GM21723 (cell line): ENCODE measurements around the gene NFKB1.

Source experiments
- ATAC-seq: cut with Tn5 transposase; IDR thresholded peaks from one replicate; pipeline ENCODE4 v1.9.1; 2021; ENCODE audit warnings: mild to moderate bottlenecking, moderate library complexity; ENCODE audit not compliant: unreplicated experiment

NFKB1 gene

GRCh38 chr4:102527695-102528283 is 26.6 kb downstream of the NFKB1 start:
- no peak for ATAC-seq

DNA sequence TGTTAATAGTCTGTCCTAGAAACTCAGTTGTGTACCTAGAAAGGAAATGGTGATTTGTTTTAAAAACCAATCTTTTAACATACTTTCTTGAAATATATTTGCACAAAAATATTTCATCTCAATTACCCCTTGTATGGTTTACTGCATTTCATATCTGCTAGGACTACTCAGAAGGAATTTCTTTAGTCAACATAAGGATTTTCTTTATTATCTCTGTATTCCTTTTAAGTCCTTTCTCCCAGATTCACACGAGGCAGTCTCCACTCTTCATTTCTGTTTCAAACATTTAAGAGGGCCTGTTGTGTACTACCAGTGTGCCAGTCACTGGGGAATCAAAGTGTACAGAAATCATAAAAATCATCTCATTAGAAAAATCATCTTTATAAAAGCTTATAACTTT is 28.8 kb downstream of the NFKB1 start:
- no peak for ATAC-seq

- no peak for ATAC-seq
Observed at GRCh38 chr4:102530986-102531385, 29.8 kb downstream of the NFKB1 start.

- no peak for ATAC-seq
Observed at GRCh38 chr4:102531462-102531861, 30.3 kb downstream of the NFKB1 start.

DNA sequence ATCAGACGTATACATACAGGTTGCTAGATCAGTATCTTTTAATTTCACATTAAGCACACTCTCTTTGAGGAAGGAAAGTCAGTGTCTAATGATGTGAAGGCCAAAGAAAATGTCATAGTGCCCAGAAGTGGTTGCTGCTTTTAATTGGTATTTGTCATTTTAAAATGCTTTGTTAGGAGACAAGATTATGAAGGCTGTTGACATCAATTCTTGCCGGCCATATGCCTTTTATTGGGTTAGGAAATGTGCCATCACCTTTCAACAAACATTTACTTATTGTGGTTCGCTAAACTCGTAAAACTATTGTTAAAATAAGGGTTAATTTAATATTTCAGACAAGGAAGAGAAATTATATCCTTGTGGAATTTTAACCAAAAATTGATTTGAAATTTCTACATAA is 32.2 kb downstream of the NFKB1 start:
- no peak for ATAC-seq

DNA sequence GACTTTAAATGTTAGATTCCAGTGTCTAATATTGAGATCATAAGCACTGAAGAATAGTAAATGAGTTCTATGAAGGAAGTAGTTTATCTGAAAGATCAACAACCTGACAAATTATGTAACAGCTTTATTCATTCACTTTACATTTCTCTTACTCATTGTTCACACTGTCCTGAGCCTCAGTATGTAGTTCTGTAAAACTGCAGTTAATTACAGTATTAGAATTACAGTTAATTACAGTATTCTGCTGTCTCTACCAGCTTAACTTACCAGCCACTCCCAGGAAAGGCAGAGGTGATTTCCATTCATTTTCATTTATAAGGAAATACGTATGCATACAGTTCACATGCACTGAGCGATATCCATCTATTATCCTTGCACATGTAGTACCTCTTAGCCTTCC is 32.7 kb downstream of the NFKB1 start:
- ATAC-seq = no peak

DNA sequence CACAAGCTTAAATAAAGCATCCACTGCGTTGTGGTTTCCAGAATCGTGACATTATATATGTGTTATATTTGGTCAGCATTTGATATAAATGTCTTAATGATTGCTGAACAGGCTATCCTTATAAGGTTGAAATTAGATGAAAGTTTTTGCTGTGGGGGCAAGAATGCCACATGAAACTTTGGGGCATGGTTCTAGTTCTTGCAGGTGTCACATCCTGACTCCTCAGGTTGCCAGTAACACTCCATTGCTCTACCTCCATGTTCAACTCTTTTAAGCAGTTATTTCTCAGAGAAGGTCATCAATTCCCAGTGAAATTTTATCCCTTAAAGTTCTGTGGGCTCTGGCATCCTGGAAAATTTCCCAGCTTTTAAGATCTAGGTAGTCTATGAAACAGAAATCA is 33.7 kb downstream of the NFKB1 start:
- ATAC-seq = no peak

DNA sequence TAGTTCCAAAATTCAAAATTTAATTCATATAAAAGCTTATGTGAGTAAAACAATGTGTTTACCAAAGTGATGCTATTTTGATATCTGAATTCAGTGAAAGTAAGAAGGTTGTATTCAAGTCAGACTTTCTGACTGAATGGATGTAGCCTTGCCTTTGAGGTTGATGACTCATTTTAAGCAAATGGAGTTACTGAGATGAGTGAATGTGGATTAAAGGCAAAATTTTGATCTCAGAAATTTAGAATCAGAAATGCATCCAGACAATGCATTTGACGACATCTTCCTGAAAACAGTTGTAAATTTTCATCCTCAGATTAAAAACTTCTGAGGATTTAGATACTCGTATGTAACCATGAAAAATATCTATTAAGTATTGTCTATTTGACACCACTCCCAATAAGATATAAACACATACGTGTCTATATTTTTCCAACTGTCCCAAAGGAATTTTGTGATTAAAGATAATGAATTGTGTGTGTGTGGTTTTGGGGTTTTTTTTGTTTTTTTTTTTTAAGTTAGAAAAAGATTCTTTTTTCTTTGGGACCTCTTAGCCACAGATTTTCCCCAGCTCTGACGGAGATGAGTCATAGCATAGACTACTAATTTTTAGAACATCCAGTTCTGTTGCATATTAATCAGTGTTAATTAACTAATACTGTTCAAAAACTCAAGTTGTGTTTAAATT is 34.4 kb downstream of the NFKB1 start:
- peak; percentile 72 for ATAC-seq

- ATAC-seq = no peak
Observed at GRCh38 chr4:102536768-102537167, 35.6 kb downstream of the NFKB1 start.

DNA sequence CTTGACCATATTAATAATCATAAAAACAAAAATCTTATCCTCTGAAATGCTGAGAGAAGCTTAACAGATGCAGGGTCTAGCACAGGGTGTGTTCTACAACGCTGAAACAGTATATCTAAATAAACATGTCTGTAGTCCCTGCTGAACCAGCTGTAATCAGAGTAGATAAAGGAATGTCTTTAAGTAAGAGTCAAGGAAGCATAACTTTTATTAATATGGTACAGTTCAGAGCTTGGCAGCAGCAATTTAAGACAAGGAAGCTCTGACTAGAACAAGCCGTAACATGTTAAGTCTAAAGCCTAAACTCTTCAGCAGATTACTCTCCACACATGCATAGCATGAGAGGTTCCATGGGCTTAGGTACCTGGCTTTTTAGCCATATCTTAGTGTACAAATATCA is 36.1 kb downstream of the NFKB1 start:
- no peak for ATAC-seq

DNA sequence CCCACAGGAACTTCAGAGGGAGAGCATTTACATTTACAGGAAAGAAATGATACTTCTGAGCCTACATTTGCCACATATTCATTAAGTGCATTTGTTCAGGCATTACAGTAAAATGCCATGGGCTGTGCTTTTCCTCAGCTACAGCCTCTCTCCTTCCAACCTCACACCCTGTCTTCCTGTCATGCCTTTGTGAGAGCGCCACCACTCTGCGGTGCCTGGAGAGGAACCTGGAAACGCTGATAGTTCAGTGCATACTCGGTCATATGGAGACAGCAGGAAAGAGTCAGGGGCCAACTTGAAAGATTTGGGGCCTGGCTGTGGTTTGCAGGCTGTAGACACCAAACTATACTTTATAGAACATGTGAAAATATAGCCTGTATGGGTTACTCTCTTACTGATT is 40.5 kb downstream of the NFKB1 start:
- no peak for ATAC-seq

DNA sequence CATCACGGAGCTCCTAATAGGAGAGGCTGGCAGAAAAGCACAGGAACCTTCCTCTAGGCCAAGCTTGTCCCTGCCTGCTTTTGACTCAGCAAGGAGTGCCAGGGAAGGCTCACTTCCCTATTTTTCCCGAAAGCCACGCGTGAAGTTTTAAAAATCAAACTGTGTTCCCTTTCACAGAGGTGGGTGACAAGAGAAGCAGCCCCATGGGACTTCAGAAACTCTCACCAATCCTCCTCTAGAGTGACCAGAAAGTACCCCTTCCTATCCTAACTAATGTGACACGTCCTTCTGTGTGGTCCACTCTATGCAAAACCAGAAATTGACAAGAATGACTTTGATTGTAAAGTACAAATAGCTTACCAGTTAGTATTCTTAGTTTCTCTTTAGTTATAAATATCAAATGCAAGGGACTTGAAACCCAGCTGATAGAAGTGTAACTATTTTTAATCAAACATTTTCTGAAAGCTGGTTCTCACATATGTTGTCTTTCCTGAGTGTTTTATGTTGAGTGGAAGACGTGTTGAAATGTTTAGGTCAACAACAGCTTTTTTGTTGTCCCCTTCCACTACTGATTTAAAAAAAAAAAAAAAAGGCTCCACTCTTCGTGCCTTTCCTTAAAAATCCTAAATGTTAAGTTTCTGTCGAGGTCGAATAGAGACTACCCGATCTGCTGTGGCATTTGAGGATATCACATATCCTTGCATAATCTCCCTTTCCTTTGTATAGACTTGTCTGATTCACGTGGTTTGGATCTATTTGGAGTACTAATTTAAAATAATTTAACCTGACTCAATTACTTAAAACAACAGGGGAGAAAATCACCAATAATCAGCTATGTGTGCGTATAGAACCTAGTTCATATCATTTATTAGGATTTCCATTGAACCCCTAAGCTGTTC is 42.1 kb downstream of the NFKB1 start:
- peak; percentile 77 for ATAC-seq

- no peak for ATAC-seq
Observed at GRCh38 chr4:102546635-102547034, 45.5 kb downstream of the NFKB1 start.

DNA sequence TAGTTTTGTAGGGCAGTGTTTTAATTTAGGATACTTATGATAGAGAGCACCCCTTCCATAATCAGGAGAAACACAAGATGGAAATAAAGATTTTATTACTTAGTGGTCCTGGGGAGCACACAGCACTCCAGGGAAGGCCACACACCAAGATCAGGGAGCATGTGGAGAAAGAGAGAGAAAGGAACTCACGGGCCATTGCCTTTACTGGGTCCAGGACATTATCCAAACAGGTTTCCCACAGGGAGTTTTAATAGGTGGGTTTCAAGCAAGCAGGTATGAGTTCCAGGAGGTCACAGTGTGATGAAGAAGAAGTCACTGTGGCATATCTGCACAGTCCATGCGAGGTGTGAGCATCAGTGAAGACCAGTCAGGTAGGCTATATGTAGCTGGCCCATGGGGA is 46.8 kb downstream of the NFKB1 start:
- ATAC-seq = no peak

DNA sequence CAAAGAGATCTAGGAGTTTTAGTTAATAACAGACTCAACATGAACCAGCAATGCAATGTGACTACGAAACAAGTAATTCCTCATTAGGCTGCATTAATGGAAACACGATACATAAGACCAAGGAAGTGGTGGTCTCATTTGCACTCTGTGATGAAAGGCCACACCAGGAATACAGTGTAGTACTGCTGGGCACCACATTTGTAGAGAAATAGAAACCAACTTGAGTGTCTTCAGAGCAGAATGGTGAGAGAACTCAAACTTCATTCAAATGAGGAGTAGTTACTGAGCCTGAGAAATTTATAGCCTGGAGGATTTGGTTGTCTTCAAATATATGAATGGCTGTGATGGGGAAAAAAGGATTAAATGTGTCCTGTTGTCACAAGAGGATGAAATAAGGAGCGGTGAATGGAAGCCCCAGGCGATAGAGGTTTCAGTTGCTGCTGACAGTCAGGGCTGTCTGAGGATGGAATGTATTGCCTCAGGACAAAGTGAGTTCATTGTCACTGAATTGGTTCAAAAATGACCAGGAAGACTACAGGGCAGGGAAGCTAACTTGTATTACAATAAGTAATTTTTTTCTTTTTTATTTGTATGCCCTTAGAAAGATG is 50.9 kb downstream of the NFKB1 start:
- ATAC-seq = no peak

- no peak for ATAC-seq
Observed at GRCh38 chr4:102552781-102553180, 51.6 kb downstream of the NFKB1 start.

- ATAC-seq = no peak
Observed at GRCh38 chr4:102553982-102554381, 52.8 kb downstream of the NFKB1 start.

GRCh38 chr4:102554482-102554881 is 53.3 kb downstream of the NFKB1 start:
- no peak for ATAC-seq

DNA sequence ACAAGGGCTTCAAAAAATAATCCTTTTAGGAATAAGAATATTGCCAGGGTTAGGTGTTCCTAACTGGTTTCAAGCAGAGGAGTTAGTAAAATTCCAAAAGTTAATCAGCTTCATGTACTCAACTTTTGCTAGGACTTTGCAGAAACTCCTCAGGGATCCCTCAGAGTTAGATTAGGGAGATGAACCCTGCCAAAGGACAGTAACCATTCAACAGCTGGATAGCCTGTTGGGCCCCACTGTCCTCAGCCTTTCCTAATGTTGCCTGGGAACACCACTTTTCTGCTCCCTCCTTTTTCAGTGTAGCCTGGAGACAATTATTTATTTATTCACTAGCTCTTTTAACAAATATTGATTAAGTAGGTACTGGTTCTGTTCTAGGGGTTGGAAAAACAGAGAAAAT is 53.8 kb downstream of the NFKB1 start:
- no peak for ATAC-seq

DNA sequence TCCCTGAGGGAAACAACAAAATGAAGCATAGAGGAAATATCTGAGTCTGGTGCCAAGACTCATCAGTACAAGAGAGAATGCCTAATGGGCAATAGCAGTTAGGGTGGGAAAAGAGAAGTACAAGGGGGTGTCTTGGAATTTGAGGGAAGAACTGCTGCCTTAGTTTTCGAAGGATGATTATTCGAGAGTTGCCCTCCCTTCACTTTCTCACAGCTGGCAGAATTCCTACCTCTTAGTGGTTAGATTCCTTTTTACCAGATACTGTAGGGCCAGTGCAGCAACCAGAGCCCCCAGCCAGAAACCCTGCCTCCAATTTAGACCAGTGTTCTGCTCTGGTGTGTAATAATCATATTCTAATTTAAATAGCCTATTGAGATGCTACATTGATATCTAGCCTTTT is 56.5 kb downstream of the NFKB1 start:
- no peak for ATAC-seq

GRCh38 chr4:102560115-102560514 is 59.0 kb downstream of the NFKB1 start:
- ATAC-seq = peak; percentile 22
